WTC11 (cell line): ENCODE data around the gene CDH12. TPM values are rescaled to one million over a fixed set of nuclear protein-coding genes. Genes with fewer than 3 reads are reported as not detected.

Experiments
- ATAC-seq: fragments of 200-7000 bp; cut with Tn5 transposase; 2 replicates; pipeline ENCODE4 v1.10.0; 2021; ENCODE audit warnings: mild to moderate bottlenecking, moderate library complexity
- CTCF ChIA-PET: fragments of 300-600 bp; sonication (Branson Sonifier 250); formaldehyde crosslinking; loops from one replicate; lab custom pipeline; 2021; ENCODE audit warnings: antibody characterized with exemption; lab: Charles Lee
- POLR2A ChIA-PET: fragments of 350-600 bp; sonication (Branson Sonifier 250); formaldehyde crosslinking; loops from one replicate; lab custom pipeline; 2021; ENCODE audit warnings: antibody characterized with exemption; lab: Charles Lee
- DNase-seq: peaks from one replicate; pipeline ENCODE4 v3.0.0; 2021; ENCODE audit warnings: low spot score
- H3K27ac Mint-ChIP-seq: 2 replicates; pipeline ENCODE4 v1.8.0; 2021; ENCODE audit warnings: mixed read lengths
- H3K27me3 Mint-ChIP-seq: 2 replicates; pipeline ENCODE4 v1.8.0; 2021; ENCODE audit warnings: low read depth, mild to moderate bottlenecking, moderate library complexity, mixed read lengths
- H3K36me3 Mint-ChIP-seq: 2 replicates; pipeline ENCODE4 v1.8.0; 2021; ENCODE audit warnings: mixed read lengths
- H3K4me1 Mint-ChIP-seq: 2 replicates; pipeline ENCODE4 v1.8.0; 2022; ENCODE audit warnings: mixed read lengths
- H3K4me3 Mint-ChIP-seq: 2 replicates; pipeline ENCODE4 v1.8.0; 2021; ENCODE audit warnings: mild to moderate bottlenecking, moderate library complexity, mixed read lengths
- H3K9me3 Mint-ChIP-seq: 2 replicates; pipeline ENCODE4 v1.8.0; 2021; ENCODE audit warnings: mixed read lengths
- CBFB ChIP-seq: sonication (generic); formaldehyde crosslinking; IDR thresholded peaks from 2 replicates; pipeline ENCODE4 v1.8.1; 2022; ENCODE audit warnings: mild to moderate bottlenecking, low read depth, missing genetic modification reagents
- CREM ChIP-seq: sonication (generic); formaldehyde crosslinking; IDR thresholded peaks from 2 replicates; pipeline ENCODE4 v1.8.1; 2022; ENCODE audit warnings: mild to moderate bottlenecking, missing genetic modification reagents, moderate library complexity
- E2F1 ChIP-seq: sonication (generic); formaldehyde crosslinking; IDR thresholded peaks from 2 replicates; pipeline ENCODE4 v1.8.0; 2022; ENCODE audit warnings: mild to moderate bottlenecking, missing genetic modification reagents
- ELF4 ChIP-seq: sonication (generic); formaldehyde crosslinking; IDR thresholded peaks from 2 replicates; pipeline ENCODE4 v1.8.1; 2022; ENCODE audit warnings: low read depth, mild to moderate bottlenecking, moderate library complexity, missing genetic modification reagents
- ERG ChIP-seq: fragments of 250-450 bp; sonication (Bioruptor Pico); IDR thresholded peaks from 2 replicates; pipeline ENCODE4 v1.8.0; 2021; ENCODE audit warnings: mild to moderate bottlenecking
- ESRRA ChIP-seq: sonication (generic); formaldehyde crosslinking; IDR thresholded peaks from 2 replicates; pipeline ENCODE4 v1.8.1; 2022; ENCODE audit warnings: mild to moderate bottlenecking, missing genetic modification reagents, borderline replicate concordance
- FOXK1 ChIP-seq: sonication (generic); formaldehyde crosslinking; IDR thresholded peaks from 2 replicates; pipeline ENCODE4 v1.8.0; 2022; ENCODE audit warnings: mild to moderate bottlenecking, moderate library complexity, missing genetic modification reagents
- FOXP1 ChIP-seq: sonication (generic); formaldehyde crosslinking; IDR thresholded peaks from 2 replicates; pipeline ENCODE4 v1.8.0; 2022; ENCODE audit warnings: missing genetic modification reagents, mild to moderate bottlenecking, moderate library complexity, borderline replicate concordance
- GRHL2 ChIP-seq: fragments of 250-450 bp; sonication (Bioruptor Pico); IDR thresholded peaks from 2 replicates; pipeline ENCODE4 v1.8.0; 2022; ENCODE audit warnings: mild to moderate bottlenecking, moderate library complexity; ENCODE audit not compliant: insufficient replicate concordance, severe bottlenecking
- GTF2I ChIP-seq: fragments of 250-450 bp; sonication (Bioruptor Pico); conservative IDR thresholded peaks from 2 replicates; pipeline ENCODE4 v1.4.0; 2021; ENCODE audit warnings: mild to moderate bottlenecking
- HMGA2 ChIP-seq: fragments of 250-450 bp; sonication (Bioruptor Pico); IDR thresholded peaks from 2 replicates; pipeline ENCODE4 v1.4.0; 2021; ENCODE audit warnings: mild to moderate bottlenecking, moderate library complexity
- JAZF1 ChIP-seq: fragments of 250-450 bp; sonication (Bioruptor Pico); IDR thresholded peaks from 2 replicates; pipeline ENCODE4 v1.9.0; 2021; ENCODE audit warnings: moderate library complexity, mild to moderate bottlenecking, inconsistent platforms
- JUN ChIP-seq: sonication (generic); formaldehyde crosslinking; IDR thresholded peaks from 2 replicates; pipeline ENCODE4 v1.8.0; 2023; ENCODE audit warnings: mild to moderate bottlenecking, missing genetic modification reagents
- NR1H2 ChIP-seq: sonication (generic); formaldehyde crosslinking; IDR thresholded peaks from 2 replicates; pipeline ENCODE4 v1.9.0; 2021; ENCODE audit warnings: mild to moderate bottlenecking, moderate library complexity, missing genetic modification reagents
- PREB ChIP-seq: sonication (generic); formaldehyde crosslinking; IDR thresholded peaks from 2 replicates; pipeline ENCODE4 v1.8.1; 2022; ENCODE audit warnings: mild to moderate bottlenecking, missing genetic modification reagents, moderate library complexity, borderline replicate concordance
- RELA ChIP-seq: sonication (generic); formaldehyde crosslinking; IDR thresholded peaks from 2 replicates; pipeline ENCODE4 v1.8.1; 2022; ENCODE audit warnings: missing genetic modification reagents, mild to moderate bottlenecking, borderline replicate concordance
- SP1 ChIP-seq: sonication (generic); formaldehyde crosslinking; conservative IDR thresholded peaks from 2 replicates; pipeline ENCODE4 v1.8.1; 2022; ENCODE audit warnings: missing genetic modification reagents
- TEAD1 ChIP-seq: sonication (generic); formaldehyde crosslinking; IDR thresholded peaks from 2 replicates; pipeline ENCODE4 v1.8.0; 2022; ENCODE audit warnings: mild to moderate bottlenecking, missing genetic modification reagents
- USF2 ChIP-seq: sonication (generic); formaldehyde crosslinking; IDR thresholded peaks from 2 replicates; pipeline ENCODE4 v1.8.1; 2023; ENCODE audit warnings: mild to moderate bottlenecking, missing genetic modification reagents, moderate library complexity
- ZNF219 ChIP-seq: sonication (generic); formaldehyde crosslinking; IDR thresholded peaks from 2 replicates; pipeline ENCODE4 v1.8.0; 2023; ENCODE audit warnings: missing genetic modification reagents, mild to moderate bottlenecking, borderline replicate concordance
- ZNF396 ChIP-seq: fragments of 250-450 bp; sonication (Bioruptor Pico); IDR thresholded peaks from 2 replicates; pipeline ENCODE4 v1.8.0; 2021; ENCODE audit warnings: mild to moderate bottlenecking, moderate library complexity, borderline replicate concordance
- ZNF512 ChIP-seq: sonication (generic); formaldehyde crosslinking; IDR thresholded peaks from 2 replicates; pipeline ENCODE4 v1.8.1; 2022; ENCODE audit warnings: missing genetic modification reagents, borderline replicate concordance
- ZNF671 ChIP-seq: fragments of 250-450 bp; sonication (Bioruptor Pico); IDR thresholded peaks from 2 replicates; pipeline ENCODE4 v1.8.0; 2021; ENCODE audit warnings: mild to moderate bottlenecking
- total RNA-seq: library from RNA; stranded (reverse); gene quantifications from 3 replicates; pipeline ENCODE4 v1.2.3, GENCODE V29; 2021
- TF ChIP-seq, protein P1 (sequence below): sonication (generic); formaldehyde crosslinking; IDR thresholded peaks from 2 replicates; pipeline ENCODE4 v1.8.1; 2022; ENCODE audit warnings: mild to moderate bottlenecking, moderate library complexity, missing genetic modification reagents
- TF ChIP-seq, protein P2 (sequence below): sonication (generic); formaldehyde crosslinking; IDR thresholded peaks from 2 replicates; pipeline ENCODE4 v1.8.1; 2022; ENCODE audit warnings: low read depth, mild to moderate bottlenecking, moderate library complexity, missing genetic modification reagents, borderline replicate concordance

Gene CDH12
- total RNA-seq, 1 experiment from 2014 or later: not detected

DNA sequence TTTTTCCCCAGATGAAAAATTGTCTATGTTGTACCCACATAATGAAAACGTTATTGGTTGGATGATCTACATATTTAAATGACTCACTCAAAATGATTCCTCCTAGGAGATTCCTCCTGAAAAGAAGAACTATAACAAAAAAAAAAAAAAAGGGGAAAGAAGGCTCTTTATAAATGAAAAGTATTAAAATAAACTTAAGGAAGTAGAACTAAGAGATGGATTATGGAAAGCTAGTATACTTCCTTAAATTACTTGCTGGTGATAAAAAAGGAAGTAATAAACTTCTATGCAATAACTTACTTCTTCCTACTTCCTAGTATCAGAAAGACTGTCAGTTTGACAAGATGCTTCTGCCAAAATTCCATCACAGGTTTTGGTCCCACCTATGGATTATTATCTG is 1087.7 kb downstream of the CDH12 start:
- H3K4me3 Mint-ChIP-seq: no peak overlapping the region
- ATAC-seq: no peak
- no peak for DNase-seq
- H3K27ac Mint-ChIP-seq: no peak overlapping the region
- no peaks in the 10 kb centered on the region for H3K36me3 Mint-ChIP-seq
- CTCF ChIA-PET: no interaction called here
- TF ChIP-seq ESRRA (CRISPR knock-in tag) (no peak), E2F1 (CRISPR knock-in tag) (no peak), HMGA2 (CRISPR knock-in tag) (no peak), CBFB (CRISPR knock-in tag) (no peak), NR1H2 (no peak), GRHL2 (CRISPR knock-in tag) (no peak), ZNF512 (CRISPR knock-in tag) (no peak), RELA (CRISPR knock-in tag) (no peak), JUN (no peak), PREB (CRISPR knock-in tag) (no peak), ELF4 (CRISPR knock-in tag) (no peak)
- TF ChIP-seq, protein P1, sequence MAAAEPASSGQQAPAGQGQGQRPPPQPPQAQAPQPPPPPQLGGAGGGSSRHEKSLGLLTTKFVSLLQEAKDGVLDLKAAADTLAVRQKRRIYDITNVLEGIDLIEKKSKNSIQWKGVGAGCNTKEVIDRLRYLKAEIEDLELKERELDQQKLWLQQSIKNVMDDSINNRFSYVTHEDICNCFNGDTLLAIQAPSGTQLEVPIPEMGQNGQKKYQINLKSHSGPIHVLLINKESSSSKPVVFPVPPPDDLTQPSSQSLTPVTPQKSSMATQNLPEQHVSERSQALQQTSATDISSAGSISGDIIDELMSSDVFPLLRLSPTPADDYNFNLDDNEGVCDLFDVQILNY: no peak
- TF ChIP-seq, protein P2, sequence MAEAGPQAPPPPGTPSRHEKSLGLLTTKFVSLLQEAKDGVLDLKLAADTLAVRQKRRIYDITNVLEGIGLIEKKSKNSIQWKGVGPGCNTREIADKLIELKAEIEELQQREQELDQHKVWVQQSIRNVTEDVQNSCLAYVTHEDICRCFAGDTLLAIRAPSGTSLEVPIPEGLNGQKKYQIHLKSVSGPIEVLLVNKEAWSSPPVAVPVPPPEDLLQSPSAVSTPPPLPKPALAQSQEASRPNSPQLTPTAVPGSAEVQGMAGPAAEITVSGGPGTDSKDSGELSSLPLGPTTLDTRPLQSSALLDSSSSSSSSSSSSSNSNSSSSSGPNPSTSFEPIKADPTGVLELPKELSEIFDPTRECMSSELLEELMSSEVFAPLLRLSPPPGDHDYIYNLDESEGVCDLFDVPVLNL (CRISPR knock-in tag): no peak
- POLR2A ChIA-PET: no interaction called here
- no peaks in the 10 kb centered on the region; the same call in 1 of the 2 replicates for H3K27me3 Mint-ChIP-seq
- no peaks in the 10 kb centered on the region for H3K9me3 Mint-ChIP-seq
- H3K4me1 Mint-ChIP-seq: no peaks in the 10 kb centered on the region

DNA sequence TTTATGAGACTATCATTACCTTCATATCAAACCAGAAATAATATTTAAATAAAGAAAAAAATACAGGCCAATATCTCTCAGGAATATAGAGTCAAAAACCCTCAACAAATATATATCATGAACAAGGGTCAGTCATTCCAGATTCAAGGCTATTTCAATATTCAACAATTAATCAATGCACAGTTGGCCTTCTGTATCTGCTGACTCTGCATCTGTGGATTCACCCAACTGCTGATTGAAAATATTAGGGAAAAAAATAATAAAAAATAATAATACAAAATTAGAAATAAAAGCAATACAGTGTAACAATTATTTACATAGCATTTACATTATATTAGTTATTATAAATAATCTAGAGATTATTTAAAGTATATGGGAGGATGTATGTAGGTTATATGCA is 1114.0 kb downstream of the CDH12 start:
- no peak overlapping the region for H3K27ac Mint-ChIP-seq
- peaks cover 6% of the 10 kb centered on the region for H3K4me1 Mint-ChIP-seq
- no peak overlapping the region for H3K4me3 Mint-ChIP-seq
- ChIA-PET POLR2A (no interaction called here), CTCF (no interaction called here)
- no peak for DNase-seq
- H3K36me3 Mint-ChIP-seq: no peaks in the 10 kb centered on the region
- no peaks in the 10 kb centered on the region for H3K27me3 Mint-ChIP-seq
- no peaks in the 10 kb centered on the region for H3K9me3 Mint-ChIP-seq
- no peak for ATAC-seq
- TF ChIP-seq ZNF219 (CRISPR knock-in tag) (no peak), CREM (CRISPR knock-in tag) (no peak), FOXP1 (CRISPR knock-in tag) (no peak), FOXK1 (CRISPR knock-in tag) (no peak), ZNF671 (CRISPR knock-in tag) (no peak), SP1 (no peak), ZNF396 (CRISPR knock-in tag) (no peak), GTF2I (CRISPR knock-in tag) (no peak), USF2 (CRISPR knock-in tag) (no peak), TEAD1 (CRISPR knock-in tag) (no peak), JUN (no peak), JAZF1 (CRISPR knock-in tag) (no peak), ERG (CRISPR knock-in tag) (no peak)
